Activated naive CD4-positive, alpha-beta T cell (primary cell): ENCODE results near the gene PPP1R14B.

Experiments used
- DNase-seq, 4 experiments: peaks; one replicate each; lab custom pipeline; 2025; lab: John Stamatoyannopoulos, UW

Gene PPP1R14B

GRCh38 chr11:64281957-64282770 lies 35.4 kb upstream of the PPP1R14B start:
- DNase-seq: no peak

- no peak for DNase-seq
These were observed 31.9 kb upstream of the PPP1R14B start for GRCh38 chr11:64278576-64279190.

GRCh38 chr11:64276653-64277431 lies 30.1 kb upstream of the PPP1R14B start:
- DNase-seq: no peak

DNA sequence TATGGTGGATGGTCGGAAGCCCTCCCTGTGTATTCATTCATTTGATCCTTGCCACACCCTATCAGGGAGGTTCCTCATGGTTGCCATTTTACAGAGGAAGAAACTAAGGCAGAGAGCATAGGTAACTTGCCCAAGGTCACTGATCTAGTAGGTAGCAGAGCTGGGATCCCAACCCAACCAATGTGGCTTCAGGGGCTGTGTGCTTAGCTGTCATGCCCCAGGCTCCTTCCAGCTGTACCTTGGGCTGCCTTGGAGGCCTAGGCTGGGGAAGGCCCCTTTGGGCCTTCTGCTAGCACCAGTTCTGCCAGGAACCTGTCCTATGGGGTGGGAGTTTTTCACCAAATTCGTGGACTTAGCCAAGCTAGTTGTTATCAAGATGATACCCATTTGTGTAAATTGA lies 29.1 kb upstream of the PPP1R14B start:
- no peak for DNase-seq

GRCh38 chr11:64275031-64275800 lies 28.5 kb upstream of the PPP1R14B start:
- no peak for DNase-seq

GRCh38 chr11:64269540-64270220 lies 22.9 kb upstream of the PPP1R14B start:
- DNase-seq: peak; percentile 92 to 95 (median 94)

GRCh38 chr11:64268893-64269539 lies 22.3 kb upstream of the PPP1R14B start:
- DNase-seq: no peak

- DNase-seq: no peak
These were observed 21.5 kb upstream of the PPP1R14B start for GRCh38 chr11:64268025-64268892.

DNA sequence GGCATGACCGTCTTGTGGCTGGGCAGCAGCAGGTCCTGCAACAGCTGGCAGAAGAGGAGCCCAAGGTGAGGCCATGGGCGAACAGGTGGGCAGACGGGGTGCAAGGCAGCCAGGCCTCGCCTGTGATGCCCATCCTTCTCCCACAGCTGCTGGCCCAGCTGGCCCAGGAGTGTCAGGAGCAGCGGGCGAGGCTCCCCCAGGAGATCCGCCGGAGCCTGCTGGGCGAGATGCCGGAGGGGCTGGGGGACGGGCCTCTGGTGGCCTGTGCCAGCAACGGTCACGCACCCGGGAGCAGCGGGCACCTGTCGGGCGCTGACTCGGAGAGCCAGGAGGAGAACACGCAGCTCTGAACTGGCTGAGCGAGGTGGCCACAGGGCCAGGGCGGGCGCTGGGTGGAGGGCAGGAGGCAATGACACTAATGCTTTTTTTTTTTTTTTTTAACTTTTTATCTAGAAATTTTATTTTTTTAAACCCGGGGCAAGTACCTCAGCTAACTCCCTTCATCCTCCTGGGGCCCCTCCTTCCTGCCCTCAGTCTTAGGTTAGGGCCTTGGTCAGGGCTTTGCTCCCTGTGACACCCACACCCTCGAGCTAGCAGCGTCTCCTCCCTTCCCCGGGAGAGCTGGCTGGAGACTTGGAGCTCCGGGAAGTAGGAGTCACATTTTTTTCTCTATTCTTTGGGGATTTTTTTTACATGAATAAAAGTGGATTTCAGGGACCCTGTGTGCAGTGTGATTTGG lies 20.6 kb upstream of the PPP1R14B start:
- DNase-seq: no peak

GRCh38 chr11:64266339-64266738 lies 19.6 kb upstream of the PPP1R14B start:
- no peak for DNase-seq

DNA sequence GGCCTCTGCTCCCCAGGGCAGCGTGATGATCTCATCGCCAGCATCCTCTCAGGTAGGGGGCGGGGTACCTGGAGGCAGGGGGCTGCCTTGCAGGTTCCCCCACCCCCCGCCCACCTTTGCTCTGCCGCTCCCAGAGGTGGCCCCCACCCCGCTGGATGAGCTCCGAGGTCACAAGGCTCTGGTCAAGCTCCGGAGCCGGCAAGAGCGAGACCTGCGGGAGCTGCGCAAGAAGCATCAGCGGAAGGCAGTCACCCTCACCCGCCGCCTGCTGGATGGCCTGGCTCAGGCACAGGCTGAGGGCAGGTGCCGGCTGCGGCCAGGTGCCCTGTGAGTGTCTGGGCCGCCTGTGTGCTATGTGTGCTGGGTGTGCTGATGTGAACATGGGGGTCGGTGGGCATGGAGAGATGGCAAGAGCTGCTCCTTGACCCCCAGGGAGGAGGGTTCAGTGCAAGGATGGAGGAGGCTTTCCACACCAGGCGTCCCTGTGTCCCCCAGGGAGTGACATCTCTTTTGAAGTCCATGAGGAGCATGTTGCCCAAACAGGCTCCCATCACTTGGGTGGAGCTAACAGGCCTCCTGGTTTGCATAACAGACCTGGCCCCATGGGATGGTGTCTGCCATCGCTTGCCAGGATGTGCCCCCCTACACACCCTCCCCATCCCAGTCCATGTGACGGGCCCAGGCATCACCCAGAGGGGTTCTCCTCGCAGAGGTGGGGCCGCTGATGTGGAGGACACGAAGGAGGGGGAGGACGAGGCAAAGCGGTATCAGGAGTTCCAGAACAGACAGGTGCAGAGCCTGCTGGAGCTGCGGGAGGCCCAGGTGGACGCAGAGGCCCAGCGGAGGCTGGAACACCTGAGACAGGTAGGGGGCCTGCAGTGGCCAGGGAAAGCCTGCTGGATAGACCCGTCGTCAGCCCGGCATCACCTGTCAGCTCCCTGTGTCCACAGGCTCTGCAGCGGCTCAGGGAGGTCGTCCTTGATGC lies 18.7 kb upstream of the PPP1R14B start:
- no peak for DNase-seq

- DNase-seq: no peak
These were observed 17.7 kb upstream of the PPP1R14B start for GRCh38 chr11:64264371-64264852.

DNA sequence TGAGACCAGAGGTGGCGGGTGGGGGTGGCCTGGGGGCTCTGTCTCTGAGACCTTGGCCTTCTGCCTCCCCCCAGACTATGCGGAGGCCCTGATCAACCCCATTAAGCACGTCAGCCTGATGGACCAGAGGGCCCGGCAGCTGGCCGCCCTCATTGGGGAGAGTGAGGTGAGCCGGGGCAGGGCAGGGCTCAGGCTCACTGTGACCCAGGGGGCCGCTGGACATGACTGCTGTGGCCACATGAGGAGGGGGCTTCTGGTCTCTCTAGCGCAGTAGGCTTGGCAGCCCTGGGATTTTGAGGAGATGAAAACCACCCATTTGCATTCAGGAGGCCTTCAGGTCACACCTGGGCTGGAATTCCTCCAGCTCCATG lies 17.2 kb upstream of the PPP1R14B start:
- DNase-seq: no peak

DNA sequence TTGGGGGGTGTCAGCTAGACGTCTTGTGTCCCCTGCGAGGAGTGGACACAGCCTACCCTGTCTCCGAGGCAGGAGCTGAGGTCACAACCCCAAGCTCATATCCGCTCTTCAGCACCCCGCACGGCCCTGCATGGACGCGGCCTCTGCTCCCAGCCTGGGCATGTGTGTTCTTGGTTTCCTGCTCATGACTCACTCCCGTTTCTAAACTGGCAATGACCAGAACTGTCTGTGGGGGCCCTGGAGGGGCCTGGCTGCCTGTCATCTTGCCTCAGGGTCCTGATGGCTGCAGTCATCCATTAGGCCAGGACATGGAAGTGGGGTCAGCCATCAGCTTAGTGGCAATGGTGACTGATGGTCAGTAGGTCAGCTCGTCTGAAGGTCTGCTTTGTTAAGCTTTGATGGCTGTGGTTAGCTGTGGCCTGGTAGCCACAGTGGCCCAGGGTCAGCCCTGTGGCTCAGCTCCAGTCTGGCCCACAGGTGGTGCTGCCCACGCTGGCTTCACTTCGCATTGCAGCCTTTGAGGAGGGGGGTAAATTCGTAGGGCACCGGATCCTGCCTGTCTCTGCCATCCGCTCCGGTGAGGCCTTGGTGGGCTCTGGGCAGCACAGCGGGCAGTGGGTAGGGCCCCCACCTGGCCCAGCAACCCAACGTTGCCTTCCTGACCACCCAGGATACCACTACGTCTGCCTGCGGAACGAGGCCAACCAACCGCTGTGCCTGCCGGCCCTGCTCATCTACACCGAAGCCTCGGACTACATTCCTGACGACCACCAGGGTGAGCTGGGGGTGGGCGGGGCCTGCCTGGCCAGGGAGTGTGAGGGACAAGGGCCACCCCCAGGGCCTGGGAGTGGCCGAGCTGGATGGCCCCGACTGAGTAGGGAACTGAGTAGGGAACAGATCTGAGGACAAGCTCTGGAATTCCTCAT lies 16.5 kb upstream of the PPP1R14B start:
- no peak for DNase-seq

DNA sequence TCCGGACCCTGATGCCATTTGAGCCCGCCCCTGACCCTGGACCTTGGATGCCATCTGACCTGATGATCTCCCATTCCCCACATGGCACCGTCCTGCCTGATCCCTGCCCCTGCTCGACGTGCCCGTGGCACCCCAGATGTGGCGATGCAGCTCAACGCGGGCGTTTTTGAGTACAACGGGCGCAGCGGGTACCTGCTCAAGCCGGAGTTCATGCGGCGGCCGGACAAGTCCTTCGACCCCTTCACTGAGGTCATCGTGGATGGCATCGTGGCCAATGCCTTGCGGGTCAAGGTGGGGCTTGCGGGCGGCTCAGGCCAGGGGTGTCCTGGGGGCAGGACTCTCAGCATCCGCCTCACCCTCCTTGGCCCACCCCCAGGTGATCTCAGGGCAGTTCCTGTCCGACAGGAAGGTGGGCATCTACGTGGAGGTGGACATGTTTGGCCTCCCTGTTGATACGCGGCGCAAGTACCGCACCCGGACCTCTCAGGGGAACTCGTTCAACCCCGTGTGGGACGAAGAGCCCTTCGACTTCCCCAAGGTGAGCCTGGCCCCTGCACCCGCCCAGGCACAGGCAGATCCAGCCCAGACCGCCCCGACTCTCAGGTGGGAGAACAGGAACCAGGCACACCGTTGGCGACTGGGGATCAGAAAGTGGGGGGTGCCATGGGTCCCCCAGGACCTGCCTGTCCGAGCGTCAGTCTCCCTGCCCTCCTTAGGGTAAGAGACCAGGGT lies 15.7 kb upstream of the PPP1R14B start:
- no peak for DNase-seq

GRCh38 chr11:64261556-64262080 lies 14.9 kb upstream of the PPP1R14B start:
- DNase-seq: no peak
